ENCODE results near the gene F11R.
"Not testable (repeated sequence)": the region's sequence is repeated elsewhere in the genome, so short reads cannot be mapped to it uniquely, and the experiment has no call there.

F11R gene

GRCh38 chr1:161009602-161010211 is 11.2 kb downstream of the F11R start:
- DNase-seq, result no peak

- no peak for DNase-seq
These were observed 12.0 kb downstream of the F11R start for GRCh38 chr1:161008869-161009510.

GRCh38 chr1:161007369-161007768 is 13.6 kb downstream of the F11R start:
- no peak for DNase-seq

GRCh38 chr1:161006563-161006962 is 14.4 kb downstream of the F11R start:
- no peak for DNase-seq

- peak; percentile 49 for DNase-seq
These were observed 19.4 kb downstream of the F11R start for GRCh38 chr1:161001525-161001924.

- no peak for DNase-seq
These were observed 20.0 kb downstream of the F11R start for GRCh38 chr1:161000736-161001480.

- no peak for DNase-seq
These were observed 21.6 kb downstream of the F11R start for GRCh38 chr1:160999376-160999775.

GRCh38 chr1:160997323-160998038 is 23.5 kb downstream of the F11R start:
- no peak for DNase-seq

- DNase-seq, result no peak
These were observed 24.8 kb downstream of the F11R start for GRCh38 chr1:160996178-160996577.

- DNase-seq, result peak; percentile 27
These were observed 27.3 kb downstream of the F11R start for GRCh38 chr1:160993544-160994193.

GRCh38 chr1:160992036-160992435 is 28.9 kb downstream of the F11R start:
- DNase-seq, result not testable (repeated sequence)

GRCh38 chr1:160987359-160988050 is 33.4 kb downstream of the F11R start:
- DNase-seq, result no peak

GRCh38 chr1:160985723-160986122 is 35.2 kb downstream of the F11R start:
- DNase-seq, result no peak

GRCh38 chr1:160981584-160982411 is 39.2 kb downstream of the F11R start:
- no peak for DNase-seq

GRCh38 chr1:160979286-160979685 is 41.7 kb downstream of the F11R start:
- no peak for DNase-seq

GRCh38 chr1:160978510-160978927 is 42.4 kb downstream of the F11R start:
- DNase-seq, result peak; percentile 45

- DNase-seq, result no peak
These were observed 45.9 kb downstream of the F11R start for GRCh38 chr1:160975026-160975425.

- no peak for DNase-seq
These were observed 47.5 kb downstream of the F11R start for GRCh38 chr1:160973491-160973890.

GRCh38 chr1:160972939-160973338 is 48.0 kb downstream of the F11R start:
- no peak for DNase-seq

- no peak for DNase-seq
These were observed 49.3 kb downstream of the F11R start for GRCh38 chr1:160971618-160972056.

GRCh38 chr1:160963521-160963920 is 57.4 kb downstream of the F11R start:
- DNase-seq, result no peak

All from NCI-H1105 treated with DMSO at 0.1 percent for 48 hours (cell line).